HL-60/S4 treated with phorbol 12-myristate 13-acetate at 8.2 ng/mL for 4 days and 3 days (cell line): ENCODE measurements around the gene COX10.
"Not testable (repeated sequence)": the region's sequence is repeated elsewhere in the genome, so short reads cannot be mapped to it uniquely, and the experiment has no call there.

ENCODE experiments used
- in situ Hi-C: fragments of 300-500 bp; cut with MboI; formaldehyde crosslinking; loops from 2 replicates; pipeline ENCODE4 v1.15.0; 2022; ENCODE audit warnings: low sequenced_read_pairs

COX10 gene

DNA sequence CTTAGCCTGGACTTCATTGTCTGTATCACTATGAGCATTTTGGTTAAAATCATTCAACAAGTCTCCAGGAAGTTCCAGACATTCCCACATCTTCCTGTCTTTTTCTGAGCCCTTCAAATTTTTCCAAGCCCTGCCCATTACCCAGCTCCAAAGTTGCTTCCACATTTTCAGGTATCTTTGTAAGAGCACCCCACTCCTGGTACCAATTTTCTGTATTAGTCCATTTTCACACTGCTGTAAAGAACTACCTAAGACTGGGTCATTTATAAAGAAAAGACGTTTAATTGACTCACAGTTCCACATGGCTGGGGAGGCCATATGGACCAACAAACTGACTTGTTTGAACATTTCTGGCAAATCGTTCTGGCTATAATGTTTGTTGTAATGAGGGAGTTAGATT, 100.0 kb downstream of the COX10 start:
- in situ Hi-C loops = no loop called here

DNA sequence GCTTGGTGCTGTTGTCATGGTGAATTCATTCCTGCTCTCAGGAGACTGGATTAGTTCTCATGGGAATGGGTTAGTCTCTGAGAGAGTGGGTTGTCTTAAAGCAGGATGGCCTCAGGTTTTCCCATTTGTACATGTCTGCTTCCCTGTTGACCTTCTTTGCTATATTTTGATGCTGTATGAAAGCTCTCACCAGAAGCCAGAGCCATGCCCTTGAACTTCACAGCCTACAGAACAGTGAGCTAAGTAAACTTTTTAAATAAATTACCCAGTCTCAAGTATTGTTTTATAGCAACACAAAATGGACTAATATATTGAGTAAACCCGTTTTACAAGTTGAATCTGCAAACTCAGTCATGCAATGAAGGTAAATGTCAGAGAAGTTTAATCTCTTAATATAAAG, 100.6 kb downstream of the COX10 start:
- in situ Hi-C loops = no loop called here

GRCh38 chr17:14176989-14177388, 107.7 kb downstream of the COX10 start:
- in situ Hi-C loops = not testable (repeated sequence)

DNA sequence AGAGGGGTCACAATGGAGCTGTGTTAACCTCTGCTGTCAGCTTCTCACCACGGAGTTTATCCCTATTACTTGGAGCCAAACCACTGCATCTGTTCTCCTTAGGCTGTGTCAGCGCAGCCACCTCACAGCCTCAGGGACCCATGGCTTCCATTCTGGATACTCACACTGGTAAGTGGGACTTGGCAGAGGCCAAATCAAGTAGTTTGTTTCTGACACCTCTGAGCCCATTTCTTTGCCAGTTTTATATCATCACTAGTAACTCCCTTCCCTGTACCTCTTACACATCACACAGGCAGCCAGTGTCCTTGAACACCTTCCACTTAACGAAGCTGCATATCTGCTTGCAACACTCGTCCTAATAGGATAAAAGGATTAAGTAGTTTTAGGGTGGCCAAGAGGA, 108.5 kb downstream of the COX10 start:
- in situ Hi-C loops = not testable (repeated sequence)

- in situ Hi-C loops = not testable (repeated sequence)
Observed at GRCh38 chr17:14179951-14180350, 110.6 kb downstream of the COX10 start.

DNA sequence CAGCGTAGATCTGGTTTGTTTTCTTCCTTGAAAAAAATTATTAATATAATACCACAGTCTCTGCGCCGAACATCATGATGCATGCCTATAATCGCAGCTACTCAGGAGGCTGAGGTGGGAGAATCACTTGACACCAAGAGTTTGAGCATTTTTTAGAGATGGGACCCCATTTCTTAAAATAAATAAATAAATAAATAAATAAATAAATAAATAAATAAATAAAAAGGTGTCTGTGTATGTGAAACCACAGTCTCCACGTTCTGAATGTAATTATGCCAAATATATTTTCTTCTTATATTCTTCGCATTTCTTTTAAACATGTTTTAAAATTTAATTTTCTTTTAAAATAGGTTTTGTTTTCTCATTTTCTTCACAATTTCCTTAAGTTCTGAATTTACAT, 112.8 kb downstream of the COX10 start:
- in situ Hi-C loops = not testable (repeated sequence)

- in situ Hi-C loops = not testable (repeated sequence)
Observed at GRCh38 chr17:14184536-14184935, 115.2 kb downstream of the COX10 start.

- in situ Hi-C loops = not testable (repeated sequence)
Observed at GRCh38 chr17:14186443-14186842, 117.1 kb downstream of the COX10 start.

- in situ Hi-C loops = not testable (repeated sequence)
Observed at GRCh38 chr17:14190774-14191173, 121.5 kb downstream of the COX10 start.

GRCh38 chr17:14191469-14191868, 122.2 kb downstream of the COX10 start:
- in situ Hi-C loops = not testable (repeated sequence)

DNA sequence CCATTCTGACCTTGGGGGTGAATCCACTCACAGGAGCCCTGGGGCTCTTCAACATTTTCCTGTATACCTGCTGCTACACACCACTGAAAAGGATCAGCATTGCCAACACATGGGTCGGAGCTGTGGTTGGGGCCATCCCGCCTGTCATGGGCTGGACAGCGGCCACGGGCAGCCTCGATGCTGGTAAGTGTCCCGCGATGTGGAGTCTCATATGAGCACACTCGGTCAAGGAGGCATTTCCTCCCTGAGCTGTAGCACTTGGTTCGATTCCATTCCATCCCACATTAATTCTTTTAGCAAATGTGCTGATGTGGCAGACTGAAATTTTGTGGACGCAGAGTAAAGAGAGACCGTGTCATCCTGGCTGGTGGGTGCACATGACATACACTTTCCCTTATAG, 122.7 kb downstream of the COX10 start:
- in situ Hi-C loops = not testable (repeated sequence)

- in situ Hi-C loops = not testable (repeated sequence)
Observed at GRCh38 chr17:14192636-14193344, 123.5 kb downstream of the COX10 start.

GRCh38 chr17:14196377-14196997, 127.2 kb downstream of the COX10 start:
- in situ Hi-C loops = no loop called here

DNA sequence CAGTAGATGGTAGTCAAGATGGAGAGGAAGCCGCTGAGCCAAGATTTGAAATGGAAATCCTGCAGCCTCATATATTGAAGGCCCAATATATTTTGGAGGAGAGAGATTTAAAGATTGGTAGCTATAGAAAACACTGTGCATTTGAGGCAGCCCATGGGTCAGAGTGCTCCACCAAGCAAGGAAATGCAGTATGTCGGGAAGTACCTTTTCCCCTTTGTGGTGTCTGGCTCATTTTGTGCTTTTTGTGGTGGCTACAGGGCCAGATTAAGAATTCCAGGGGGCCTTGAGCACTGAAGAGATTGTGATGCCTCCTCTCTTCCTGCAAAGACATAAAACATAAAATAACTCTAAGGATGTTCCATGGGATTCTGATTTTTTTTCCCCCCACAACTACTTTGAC, 127.8 kb downstream of the COX10 start:
- in situ Hi-C loops = no loop called here

GRCh38 chr17:14197586-14197985, 128.3 kb downstream of the COX10 start:
- in situ Hi-C loops = no loop called here

- in situ Hi-C loops = no loop called here
Observed at GRCh38 chr17:14198013-14198412, 128.7 kb downstream of the COX10 start.

DNA sequence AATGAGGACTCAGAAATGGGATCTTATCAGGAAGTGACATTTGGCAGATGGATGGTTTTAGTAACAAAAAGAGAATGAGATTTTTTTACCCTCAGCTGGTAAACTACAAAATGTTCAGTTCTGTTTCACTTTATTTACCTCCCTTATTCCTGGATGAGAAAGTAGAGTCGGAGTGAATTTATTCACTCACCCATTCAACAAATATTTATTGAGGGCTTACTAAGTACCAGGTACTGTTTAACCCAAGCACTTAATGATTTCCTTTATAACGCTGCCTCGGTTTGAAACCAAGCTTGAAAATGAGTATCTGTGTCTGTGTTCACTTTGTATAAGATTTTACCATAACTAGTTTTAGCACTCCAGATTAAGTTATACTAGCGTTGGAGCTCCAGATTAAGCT, 129.3 kb downstream of the COX10 start:
- in situ Hi-C loops = no loop called here

DNA sequence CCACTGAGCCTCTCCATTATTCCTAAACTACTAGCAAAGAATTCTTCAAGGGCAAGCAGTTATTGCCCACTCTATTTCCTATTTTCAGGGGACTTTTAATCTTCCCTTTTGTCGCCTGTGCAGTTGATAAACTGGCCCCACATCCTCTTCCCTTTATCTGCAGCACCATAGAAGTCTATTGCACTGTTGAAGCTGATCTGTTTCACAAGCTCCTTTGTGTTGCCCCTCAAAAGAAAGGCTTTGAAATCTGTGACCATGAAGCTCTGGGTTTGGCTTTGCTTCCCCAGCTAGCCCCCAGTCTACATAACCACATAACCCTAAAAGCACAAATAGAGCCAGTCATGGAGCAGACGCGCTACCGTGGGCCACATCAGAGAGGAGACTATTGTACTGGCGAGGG, 130.3 kb downstream of the COX10 start:
- in situ Hi-C loops = no loop called here

DNA sequence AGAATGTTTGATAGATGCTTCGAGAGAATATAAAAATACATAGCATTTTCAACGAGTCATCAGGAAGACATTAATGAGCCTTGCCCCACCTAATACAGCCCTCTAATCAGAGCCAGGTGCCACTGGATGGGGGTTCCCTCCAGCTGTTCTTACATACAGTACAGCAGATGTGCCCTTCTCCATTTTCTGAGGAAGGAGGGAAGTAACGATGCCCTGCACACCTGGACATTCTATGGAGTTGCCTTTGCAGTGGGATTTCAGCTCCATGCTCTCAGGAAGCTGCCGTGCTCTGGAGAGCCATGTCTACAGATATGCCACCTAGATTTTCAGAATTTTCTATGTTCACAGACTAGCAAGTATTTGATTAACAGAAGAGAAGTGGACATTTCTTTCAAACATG, 131.1 kb downstream of the COX10 start:
- in situ Hi-C loops = no loop called here

- in situ Hi-C loops = no loop called here
Observed at GRCh38 chr17:14201021-14201987, 132.0 kb downstream of the COX10 start.

DNA sequence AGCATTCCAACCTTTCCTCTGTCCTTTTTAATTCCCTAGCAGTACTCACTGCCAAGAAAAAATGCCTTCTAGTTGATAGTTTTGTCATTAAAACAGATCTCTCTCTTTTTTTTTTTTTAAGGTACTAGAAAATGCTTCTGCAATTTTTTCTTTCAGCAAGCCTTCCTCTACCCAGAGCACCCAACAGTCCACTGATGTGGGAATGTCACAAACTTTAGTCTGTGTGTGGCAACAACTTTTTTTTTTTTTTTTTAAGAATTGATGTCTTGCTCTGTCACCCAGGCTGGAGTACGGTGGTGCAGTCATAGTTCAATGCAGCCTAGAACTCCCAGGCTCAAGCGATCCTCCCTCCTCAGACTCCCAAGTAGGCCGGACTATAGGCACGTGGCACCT, 132.7 kb downstream of the COX10 start:
- in situ Hi-C loops = no loop called here
